GM19468 (cell line): ENCODE measurements around the gene GLI2.

Experiments used
- ATAC-seq: cut with Tn5 transposase; IDR thresholded peaks from one replicate; pipeline ENCODE4 v1.9.1; 2021; ENCODE audit warnings: mild to moderate bottlenecking, moderate library complexity, moderate number of reproducible peaks; ENCODE audit not compliant: unreplicated experiment; ENCODE audit errors: extremely low read depth

Gene GLI2

DNA sequence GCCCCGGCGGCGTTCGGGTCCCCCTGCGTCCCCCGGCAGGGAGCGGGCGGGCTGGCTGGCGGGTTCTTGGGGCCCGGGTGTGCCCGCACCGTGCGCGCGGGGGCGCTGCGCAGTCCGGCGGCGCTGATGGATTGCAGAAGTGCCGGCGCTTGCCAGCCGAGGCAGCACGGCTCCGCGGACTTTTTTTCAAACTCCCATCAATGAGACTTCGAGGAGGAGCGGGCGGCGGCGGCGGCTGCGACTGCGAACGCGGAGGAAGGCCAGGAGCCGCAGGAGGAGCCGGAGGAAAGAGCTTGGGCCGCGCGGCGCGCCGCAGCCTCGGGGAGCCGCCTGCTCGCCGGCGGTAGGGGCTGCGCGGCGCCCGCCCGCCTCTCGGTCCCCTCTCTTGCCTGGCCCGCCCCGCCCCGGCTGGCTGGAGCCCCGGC is at the start of gene GLI2:
TSS of gene GLI2 (plus strand) at position 123 of the 425 bp plus-strand sequence. CDS start 61,453 bp downstream, outside the sequence.
- ATAC-seq = no peak

DNA sequence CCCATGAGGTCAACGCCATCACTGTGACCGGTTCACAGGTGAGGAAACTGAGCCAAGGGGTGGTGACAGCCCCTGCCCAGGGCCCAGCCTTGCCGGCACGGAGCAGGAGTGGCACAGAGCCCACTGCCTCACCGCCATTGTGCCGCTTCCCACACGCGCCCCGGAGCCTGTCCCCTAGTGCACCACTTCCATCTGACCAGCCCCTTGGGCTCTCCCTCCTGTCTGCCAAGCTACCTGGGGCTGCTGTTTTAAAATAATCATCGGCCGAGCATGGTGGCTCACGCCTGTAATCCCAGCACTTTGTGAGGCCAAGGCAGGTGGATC is 49.7 kb upstream of the GLI2 start:
- ATAC-seq = no peak

- no peak for ATAC-seq
Measured at GRCh38 chr2:120686511-120687168, 49.0 kb upstream of the GLI2 start.

DNA sequence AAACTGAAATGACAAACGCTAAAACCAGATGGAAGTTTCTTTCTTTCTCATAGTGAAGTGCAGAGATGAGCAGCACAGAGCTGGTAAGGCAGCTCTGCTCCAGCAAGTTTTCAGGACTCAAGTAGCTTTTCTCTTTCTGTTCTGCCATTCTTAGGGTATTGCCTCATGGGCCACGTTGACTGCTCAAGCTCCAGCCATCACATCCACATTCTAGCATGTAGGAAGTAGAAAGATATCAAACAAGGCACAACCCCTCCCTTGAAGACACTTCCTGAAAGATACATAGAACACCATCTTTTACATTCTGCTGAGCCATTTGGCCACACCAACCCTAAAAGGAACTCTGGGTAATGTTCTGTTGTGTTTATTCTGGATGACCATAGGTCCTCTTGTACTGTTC is 48.5 kb upstream of the GLI2 start:
- ATAC-seq = no peak

DNA sequence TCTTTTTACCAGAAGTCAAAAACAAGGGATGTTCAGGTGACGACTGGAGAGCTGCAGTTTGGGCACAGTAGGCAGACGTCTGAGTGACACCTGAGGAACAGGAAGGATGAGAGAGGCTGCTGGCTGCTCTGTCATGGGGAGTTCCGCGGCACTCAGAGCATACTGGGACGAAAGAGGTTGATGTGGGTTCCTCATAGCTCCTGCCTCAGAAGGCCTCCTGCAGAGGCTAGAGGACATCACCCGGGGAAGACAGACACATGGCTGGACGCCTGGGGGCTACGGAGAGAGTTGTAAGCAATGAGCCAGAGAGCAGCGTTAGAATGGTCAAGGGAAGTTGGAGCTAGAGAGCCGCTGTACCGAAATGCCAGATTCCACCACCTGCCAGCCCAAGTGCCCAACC is 45.1 kb upstream of the GLI2 start:
- ATAC-seq = no peak

GRCh38 chr2:120691410-120691809 is 44.3 kb upstream of the GLI2 start:
- ATAC-seq = no peak

DNA sequence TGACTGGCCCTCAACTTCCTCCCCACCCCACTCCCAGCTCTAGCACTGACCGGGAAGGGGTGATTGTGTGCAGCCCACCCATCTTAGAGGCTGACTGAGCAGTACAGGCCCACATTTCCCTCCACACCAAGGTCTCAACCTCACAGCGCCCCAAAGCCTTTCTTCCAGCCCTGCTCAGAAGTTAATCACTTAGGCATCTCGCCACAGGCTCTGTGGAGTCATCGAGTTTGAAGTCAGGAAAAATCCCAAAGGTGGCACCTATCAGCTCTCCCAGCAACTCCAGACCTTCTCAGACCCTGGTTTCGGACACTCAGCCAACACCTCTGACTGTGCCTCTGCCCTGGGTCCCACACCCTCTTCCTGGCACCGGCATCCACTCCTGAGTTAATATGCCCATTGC is 43.0 kb upstream of the GLI2 start:
- no peak for ATAC-seq

GRCh38 chr2:120693121-120693520 is 42.5 kb upstream of the GLI2 start:
- no peak for ATAC-seq

DNA sequence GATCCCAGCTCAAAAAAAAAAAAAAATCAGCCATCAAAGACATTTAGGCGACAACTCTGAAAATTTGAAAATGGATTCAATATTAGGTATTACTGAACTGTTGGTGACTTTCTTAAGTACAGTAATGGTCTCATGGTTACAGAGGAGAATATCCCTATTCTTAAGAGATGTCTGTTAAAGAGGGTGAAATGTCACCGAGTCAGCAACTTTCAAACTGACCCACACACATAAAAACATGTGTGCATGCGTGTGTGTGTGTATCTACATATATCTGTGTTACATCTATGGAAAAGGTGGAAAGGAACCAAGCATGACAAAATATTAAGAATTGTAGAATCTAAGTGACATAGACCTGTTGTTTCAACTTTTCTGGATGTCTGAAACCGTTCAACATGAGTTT is 41.6 kb upstream of the GLI2 start:
- no peak for ATAC-seq

DNA sequence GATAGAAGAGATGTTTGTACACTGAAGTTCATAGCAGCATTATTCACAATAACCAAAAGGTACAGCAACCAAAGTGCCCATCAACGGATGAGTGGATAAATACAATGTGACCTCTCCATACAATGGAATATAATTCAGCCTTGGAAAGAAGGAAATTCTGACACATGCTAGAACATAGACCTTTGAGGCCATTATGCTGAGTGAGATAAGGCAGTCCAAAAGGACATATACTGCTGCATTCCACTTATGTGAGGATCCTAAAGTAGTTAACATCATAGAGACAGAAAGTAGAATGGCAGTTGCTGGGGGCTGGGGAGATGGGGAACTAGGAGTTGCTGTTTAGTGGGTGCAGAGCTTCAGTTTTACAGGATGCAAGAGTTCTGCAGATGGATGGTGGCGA is 38.2 kb upstream of the GLI2 start:
- no peak for ATAC-seq

- no peak for ATAC-seq
Measured at GRCh38 chr2:120699292-120699691, 36.4 kb upstream of the GLI2 start.

DNA sequence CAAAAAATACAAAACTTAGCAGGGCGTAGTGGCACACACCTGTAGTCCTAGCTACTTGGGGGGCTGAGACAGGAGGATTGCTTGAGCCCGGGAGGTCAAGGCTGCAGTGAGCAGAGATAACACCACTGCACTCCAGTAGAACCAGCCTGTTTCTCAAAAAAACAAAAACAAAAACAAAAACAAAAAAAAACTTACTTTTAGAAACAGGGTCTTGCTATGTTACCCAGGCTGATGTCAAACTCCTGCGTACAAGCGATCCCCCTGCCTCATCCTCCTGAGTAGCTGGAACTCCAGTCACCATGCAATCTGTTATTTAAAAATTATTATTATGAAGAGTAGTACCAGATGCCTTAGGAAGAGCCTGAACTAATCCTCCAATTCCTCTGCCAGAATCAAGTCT is 35.0 kb upstream of the GLI2 start:
- ATAC-seq = no peak

GRCh38 chr2:120701096-120701495 is 34.6 kb upstream of the GLI2 start:
- ATAC-seq = no peak

DNA sequence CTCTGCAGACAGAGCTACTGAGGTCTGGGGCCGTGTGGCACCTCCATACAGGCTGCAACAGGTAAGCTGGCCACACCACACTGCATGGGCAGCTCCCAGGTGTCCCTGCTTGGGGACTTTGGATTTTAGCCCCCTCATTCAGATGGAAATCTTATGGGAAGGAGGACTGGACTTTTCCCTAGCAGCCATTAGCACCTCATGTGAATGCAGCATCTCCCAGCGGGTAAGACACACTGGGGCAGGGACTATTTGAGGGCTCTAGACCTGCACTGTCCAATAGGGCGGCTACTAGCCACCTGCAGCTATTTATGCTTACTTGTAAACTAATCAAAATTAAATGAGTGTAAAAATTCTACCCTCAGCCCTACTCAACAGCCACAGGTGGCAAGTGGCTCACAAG is 34.2 kb upstream of the GLI2 start:
- no peak for ATAC-seq

- no peak for ATAC-seq
Measured at GRCh38 chr2:120702061-120702460, 33.6 kb upstream of the GLI2 start.

- ATAC-seq = no peak
Measured at GRCh38 chr2:120702801-120703200, 32.9 kb upstream of the GLI2 start.

GRCh38 chr2:120703330-120703994 is 32.2 kb upstream of the GLI2 start:
- no peak for ATAC-seq

DNA sequence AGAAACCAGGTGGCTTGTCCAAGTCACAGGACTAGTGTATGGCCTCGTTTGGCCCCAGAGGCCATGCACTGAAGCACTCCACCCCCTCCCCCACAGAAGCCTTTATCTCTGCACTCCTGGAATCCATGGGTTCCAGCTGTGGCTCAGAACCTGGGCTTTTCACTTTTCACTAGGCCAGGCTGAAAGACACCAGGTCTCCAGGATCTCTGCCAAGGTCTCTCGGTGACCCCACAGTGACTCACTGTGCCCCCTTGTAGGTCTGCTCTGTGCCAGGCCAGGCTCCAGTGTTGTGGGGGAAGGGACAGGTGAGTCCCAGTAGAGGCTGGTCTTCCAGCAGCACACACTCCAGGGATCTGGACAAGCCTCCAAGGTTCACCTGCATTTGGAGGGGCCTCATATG is 31.0 kb upstream of the GLI2 start:
- ATAC-seq = no peak

GRCh38 chr2:120707816-120708215 is 27.9 kb upstream of the GLI2 start:
- ATAC-seq = no peak

DNA sequence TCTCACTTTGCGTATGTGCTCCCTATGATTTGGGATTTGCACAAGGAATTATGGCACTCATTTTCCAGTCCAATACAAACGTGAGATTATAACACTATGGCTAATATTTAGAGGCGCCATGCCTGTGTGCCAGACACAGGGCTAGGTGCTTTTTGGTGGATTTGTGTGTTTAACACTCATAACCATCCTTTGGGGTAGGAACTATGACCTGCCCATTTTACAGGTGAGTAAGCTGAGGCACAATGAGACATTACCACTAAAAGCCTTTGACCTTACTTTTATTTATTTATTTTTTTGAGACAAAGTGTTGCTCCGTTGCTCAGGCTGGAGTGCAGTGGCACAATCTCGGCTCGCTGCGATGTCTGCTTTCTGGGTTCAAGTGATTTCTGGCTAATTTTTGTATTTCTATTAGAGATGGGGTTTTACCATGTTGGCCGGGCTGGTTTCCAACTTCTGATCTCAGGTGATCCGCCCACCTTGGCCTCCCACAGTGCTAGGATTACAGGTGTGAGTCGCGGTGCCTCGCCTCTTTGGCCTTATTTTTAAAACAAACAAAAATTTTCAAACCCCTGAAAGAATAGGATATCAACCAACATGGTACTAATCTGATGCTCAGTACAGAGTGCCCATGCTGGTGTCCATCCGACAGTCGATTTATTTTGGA is 26.6 kb upstream of the GLI2 start:
- no peak for ATAC-seq

DNA sequence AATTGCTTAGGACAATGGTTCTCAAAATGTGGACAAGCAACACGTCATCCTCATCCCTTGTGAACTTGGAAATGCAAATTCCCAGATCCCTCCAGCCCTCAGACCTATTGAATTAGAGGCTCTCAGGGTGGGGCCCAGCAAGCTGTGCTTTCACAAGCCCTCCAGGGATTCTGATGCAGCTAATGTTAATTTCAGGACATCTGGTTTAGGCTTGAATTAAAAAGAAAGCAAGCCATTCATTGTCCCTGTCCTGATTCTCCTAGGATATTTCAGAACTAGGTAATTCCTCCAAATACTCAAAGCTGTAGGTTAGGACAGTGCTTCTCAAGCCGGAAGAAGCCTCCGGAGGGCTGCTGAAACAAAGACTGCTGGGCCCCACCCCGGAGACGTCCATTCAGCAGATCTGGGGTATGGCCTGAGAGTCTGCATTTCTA is 26.0 kb upstream of the GLI2 start:
- no peak for ATAC-seq

GRCh38 chr2:120710256-120710655 is 25.4 kb upstream of the GLI2 start:
- ATAC-seq = no peak
